ENCODE measurements around the gene BBS9. TPM values are rescaled to one million over a fixed set of nuclear protein-coding genes. Genes with fewer than 3 reads are reported as not detected.

Gene BBS9
- total RNA-seq, 1 experiment from 2014 or later = 26.4 TPM

- no peak overlapping the region for H3K4ac ChIP-seq (ENCODE audit: low read depth, low read length)
- H4K91ac ChIP-seq (ENCODE audit: insufficient read length, low read depth, low read length) = no peak overlapping the region
- H2AK5ac ChIP-seq (ENCODE audit: insufficient read length, low read length) = no peak overlapping the region
- Mint-ChIP-seq H3K27ac (no peak overlapping the region), H3K4me1 (peaks cover 5 to 10% of the 10 kb centered on the region in 2 experiments; a peak in 2 of 4 replicates), H3K9me3 (peaks cover 3 to 4% of the 10 kb centered on the region in 2 experiments; a peak in 2 of 5 replicates), H3K4me3 (no peak overlapping the region), H3K27me3 (ENCODE audit: low read depth) (no peaks in the 10 kb centered on the region), H3K36me3 (ENCODE audit: insufficient read depth in 1 of 3, low read depth in 3 of 3) (peaks cover 2 to 10% (median 9%) of the 10 kb centered on the region in 3 experiments; a peak in 4 of 7 replicates)
- H4K5ac ChIP-seq (ENCODE audit: insufficient read length, low read depth, low read length) = no peak overlapping the region
- no peaks in the 10 kb centered on the region for H3K4me1 ChIP-seq (ENCODE audit: insufficient read depth, low read length)
- no peak overlapping the region for H3K14ac ChIP-seq (ENCODE audit: insufficient read depth, low read length)
- H3K56ac ChIP-seq (ENCODE audit: insufficient read length, low read depth, low read length) = no peak overlapping the region
- H2BK120ac ChIP-seq (ENCODE audit: low read depth, low read length, poor library complexity, severe bottlenecking) = no peak overlapping the region
- no peak for TF ChIP-seq CTCF (conservative IDR thresholded peaks at IDR 0.05)
- no peak overlapping the region for H3K23ac ChIP-seq (ENCODE audit: insufficient read length, low read depth, low read length)
- H3K79me1 ChIP-seq (ENCODE audit: insufficient read depth, low read depth, low read length, poor library complexity, severe bottlenecking) = no peaks in the 10 kb centered on the region
- no peak overlapping the region for H2BK15ac ChIP-seq (ENCODE audit: low read depth, low read length)
- no peak overlapping the region for H2BK12ac ChIP-seq (ENCODE audit: insufficient read length, low read depth, low read length)
- H3K9ac ChIP-seq (ENCODE audit: extremely low read depth, insufficient read length, low read length) = no peak overlapping the region
- no peak overlapping the region for H2BK20ac ChIP-seq (ENCODE audit: low read depth, low read length, poor library complexity, severe bottlenecking)
- H3K4me2 ChIP-seq (ENCODE audit: insufficient read depth, insufficient read length, low read length) = no peak overlapping the region
- WGBS (ENCODE audit: extremely low coverage, insufficient read length, low lambda C conversion rate) = no CpG with 5 or more reads among the region's 3 CpGs
- no peaks in the 10 kb centered on the region for H4K20me1 ChIP-seq (ENCODE audit: control insufficient read depth, insufficient read depth, insufficient read length)
- no peak overlapping the region for H3K18ac ChIP-seq (ENCODE audit: insufficient read length, low read depth, low read length)
- no peak overlapping the region for H2BK5ac ChIP-seq (ENCODE audit: insufficient read length, low read length)
- H3T11ph ChIP-seq (ENCODE audit: low read length) = no peak overlapping the region
- H3K27ac ChIP-seq (ENCODE audit: insufficient read length, low read depth, low read length) = no peak overlapping the region
- H3K9me3 ChIP-seq (ENCODE audit: control insufficient read depth, low read depth, low read length) = no peaks in the 10 kb centered on the region
- no peak for DNase-seq
- H3K23me2 ChIP-seq (ENCODE audit: insufficient read length, low read depth, low read length, poor library complexity, severe bottlenecking) = no peaks in the 10 kb centered on the region
- no peaks in the 10 kb centered on the region for H3K27me3 ChIP-seq (ENCODE audit: insufficient read depth, low read length)
- H4K8ac ChIP-seq (replicated peaks; ENCODE audit: insufficient read length, low read depth, low read length) = no peak overlapping the region
- no peak overlapping the region for H2AFZ ChIP-seq (ENCODE audit: low read length)
- H3K79me2 ChIP-seq (ENCODE audit: insufficient read depth, low read length) = no peaks in the 10 kb centered on the region
Measured at GRCh38 chr7:33646166-33646565, 516.8 kb downstream of the BBS9 start.
